Nephron (organoid): Measurements from ENCODE around the gene SORCS2.

Experiments
- H3K27ac Mint-ChIP-seq, 3 experiments: 2 replicates each; pipeline ENCODE4 v1.8.0; 2020; ENCODE audit warnings: mixed read lengths in 3 of 3, mild to moderate bottlenecking in 2 of 3, moderate library complexity in 1 of 3
- H3K27me3 Mint-ChIP-seq: 2 replicates; pipeline ENCODE4 v1.8.0; 2021; ENCODE audit warnings: low read depth, mild to moderate bottlenecking, moderate library complexity, mixed read lengths
- H3K36me3 Mint-ChIP-seq: 2 replicates; pipeline ENCODE4 v1.8.0; 2020; ENCODE audit warnings: low read depth, mixed read lengths
- H3K4me1 Mint-ChIP-seq: 2 replicates; pipeline ENCODE4 v1.8.0; 2020; ENCODE audit warnings: mixed read lengths
- H3K4me3 Mint-ChIP-seq, 3 experiments: 2 replicates each; pipeline ENCODE4 v1.8.0; 2020; ENCODE audit warnings: mild to moderate bottlenecking in 3 of 3, mixed read lengths in 3 of 3, moderate library complexity in 2 of 3
- H3K9me3 Mint-ChIP-seq: 2 replicates; pipeline ENCODE4 v1.8.0; 2020; ENCODE audit warnings: mixed read lengths
- CTCF ChIP-seq, 3 experiments: fragments of 200-600 bp; sonication (generic); IDR thresholded peaks; one replicate each; pipeline ENCODE4 v1.5.0; 2021; ENCODE audit warnings: antibody characterized with exemption in 3 of 3; ENCODE audit not compliant: unreplicated experiment in 3 of 3

SORCS2 gene

GRCh38 chr4:7234355-7235029, 42.2 kb downstream of the SORCS2 start:
- Mint-ChIP-seq H3K27ac (peak overlapping the region in 2 of 3 experiments; percentile 38 to 72), H3K36me3 (no peaks in the 10 kb centered on the region), H3K27me3 (no peaks in the 10 kb centered on the region), H3K4me3 (no peak overlapping the region), H3K4me1 (peaks cover 27% of the 10 kb centered on the region), H3K9me3 (no peaks in the 10 kb centered on the region)
- no peak for TF ChIP-seq CTCF (IDR thresholded peaks at IDR 0.05; ENCODE audit: unreplicated experiment in 3 of 3)

GRCh38 chr4:7235030-7235380, 42.7 kb downstream of the SORCS2 start:
- peaks cover 32% of the 10 kb centered on the region for H3K4me1 Mint-ChIP-seq
- H3K4me3 Mint-ChIP-seq, result no peak overlapping the region
- TF ChIP-seq CTCF (IDR thresholded peaks at IDR 0.05; ENCODE audit: unreplicated experiment in 3 of 3), result no peak
- H3K36me3 Mint-ChIP-seq, result no peaks in the 10 kb centered on the region
- no peaks in the 10 kb centered on the region for H3K27me3 Mint-ChIP-seq
- H3K27ac Mint-ChIP-seq, result no peak overlapping the region
- H3K9me3 Mint-ChIP-seq, result no peaks in the 10 kb centered on the region

GRCh38 chr4:7236847-7237246, 44.5 kb downstream of the SORCS2 start:
- peaks cover 45% of the 10 kb centered on the region for H3K4me1 Mint-ChIP-seq
- H3K36me3 Mint-ChIP-seq, result no peaks in the 10 kb centered on the region
- peaks cover 4% of the 10 kb centered on the region for H3K27me3 Mint-ChIP-seq
- no peak overlapping the region for H3K4me3 Mint-ChIP-seq
- H3K9me3 Mint-ChIP-seq, result no peaks in the 10 kb centered on the region
- no peak for TF ChIP-seq CTCF (IDR thresholded peaks at IDR 0.05; ENCODE audit: unreplicated experiment in 3 of 3)
- H3K27ac Mint-ChIP-seq, result peak overlapping the region in 2 of 3 experiments; percentile 76 to 88

GRCh38 chr4:7237873-7238272, 45.5 kb downstream of the SORCS2 start:
- H3K36me3 Mint-ChIP-seq, result no peaks in the 10 kb centered on the region

GRCh38 chr4:7238300-7238960, 46.1 kb downstream of the SORCS2 start:
- Mint-ChIP-seq H3K4me3 (no peak overlapping the region), H3K27me3 (peaks cover 4% of the 10 kb centered on the region), H3K9me3 (no peaks in the 10 kb centered on the region), H3K36me3 (no peaks in the 10 kb centered on the region), H3K27ac (peak overlapping the region in 1 of 3 experiments; percentile 88), H3K4me1 (peaks cover 56% of the 10 kb centered on the region)
- TF ChIP-seq CTCF (IDR thresholded peaks at IDR 0.05; ENCODE audit: unreplicated experiment in 3 of 3), result peak in 1 of 3 experiments; percentile 8

More at GRCh38 chr4:7237873-7238272, 45.5 kb downstream of the SORCS2 start:
- Mint-ChIP-seq H3K27me3 (peaks cover 4% of the 10 kb centered on the region), H3K4me3 (no peak overlapping the region), H3K9me3 (no peaks in the 10 kb centered on the region), H3K27ac (peak overlapping the region in 2 of 3 experiments; percentile 76 to 88), H3K4me1 (peaks cover 51% of the 10 kb centered on the region)
- TF ChIP-seq CTCF (IDR thresholded peaks at IDR 0.05; ENCODE audit: unreplicated experiment in 3 of 3), result no peak
